Neural crest cell (in vitro differentiated cells): Measurements from ENCODE around the gene CENPP. TPM values are rescaled to one million over a fixed set of nuclear protein-coding genes. Genes with fewer than 3 reads are reported as not detected.

Experiments used
- DNase-seq: peaks from one replicate; pipeline ENCODE4 v3.0.0; 2021; ENCODE audit warnings: low read depth, mixed read lengths, low spot score
- H3K27ac Mint-ChIP-seq: one replicate; pipeline ENCODE4 v1.8.0; 2021; ENCODE audit warnings: mild to moderate bottlenecking, mixed read lengths; ENCODE audit not compliant: unreplicated experiment
- H3K27me3 Mint-ChIP-seq: 2 replicates; pipeline ENCODE4 v1.8.0; 2021; ENCODE audit warnings: low read depth, mild to moderate bottlenecking, mixed read lengths
- H3K36me3 Mint-ChIP-seq: 2 replicates; pipeline ENCODE4 v1.8.0; 2021; ENCODE audit warnings: low read depth, mild to moderate bottlenecking, mixed read lengths
- H3K4me1 Mint-ChIP-seq: 2 replicates; pipeline ENCODE4 v1.8.0; 2021; ENCODE audit warnings: mixed read lengths
- H3K4me3 Mint-ChIP-seq: one replicate; pipeline ENCODE4 v1.8.0; 2021; ENCODE audit warnings: mild to moderate bottlenecking, mixed read lengths
- H3K9me3 Mint-ChIP-seq: 2 replicates; pipeline ENCODE4 v1.8.0; 2021; ENCODE audit warnings: mixed read lengths
- total RNA-seq: library from RNA; stranded (reverse); gene quantifications from 2 replicates; pipeline ENCODE4 v1.2.1, GENCODE V29; 2021
- TF ChIP-seq, protein P1 (sequence below): fragments of 200-600 bp; sonication (generic); conservative IDR thresholded peaks from 2 replicates; pipeline ENCODE4 v1.5.0; 2021; ENCODE audit warnings: antibody characterized with exemption, mild to moderate bottlenecking

The CENPP gene
- total RNA-seq, 1 donor from 2014 or later = 15.7 TPM

DNA sequence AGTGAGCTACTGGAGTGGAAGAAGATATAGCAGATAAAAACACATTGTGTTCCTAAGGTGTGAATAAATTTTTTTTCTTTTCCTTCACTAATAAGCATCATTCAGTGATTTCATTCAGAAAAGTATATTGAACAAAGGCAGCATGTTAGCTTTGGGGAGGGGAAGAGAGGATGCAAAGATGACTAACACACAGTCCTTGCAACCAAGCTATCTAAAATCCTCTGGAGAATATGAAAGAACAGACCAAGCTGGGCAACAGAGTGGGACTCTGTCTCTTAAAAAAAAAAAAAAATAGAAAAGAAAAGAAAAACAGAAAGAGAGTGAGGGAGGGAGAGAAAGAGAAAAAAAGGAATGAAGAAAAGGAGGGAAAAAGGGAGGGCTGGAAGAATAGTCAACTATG, 120.8 kb downstream of the CENPP start:
- TF ChIP-seq, protein P1, sequence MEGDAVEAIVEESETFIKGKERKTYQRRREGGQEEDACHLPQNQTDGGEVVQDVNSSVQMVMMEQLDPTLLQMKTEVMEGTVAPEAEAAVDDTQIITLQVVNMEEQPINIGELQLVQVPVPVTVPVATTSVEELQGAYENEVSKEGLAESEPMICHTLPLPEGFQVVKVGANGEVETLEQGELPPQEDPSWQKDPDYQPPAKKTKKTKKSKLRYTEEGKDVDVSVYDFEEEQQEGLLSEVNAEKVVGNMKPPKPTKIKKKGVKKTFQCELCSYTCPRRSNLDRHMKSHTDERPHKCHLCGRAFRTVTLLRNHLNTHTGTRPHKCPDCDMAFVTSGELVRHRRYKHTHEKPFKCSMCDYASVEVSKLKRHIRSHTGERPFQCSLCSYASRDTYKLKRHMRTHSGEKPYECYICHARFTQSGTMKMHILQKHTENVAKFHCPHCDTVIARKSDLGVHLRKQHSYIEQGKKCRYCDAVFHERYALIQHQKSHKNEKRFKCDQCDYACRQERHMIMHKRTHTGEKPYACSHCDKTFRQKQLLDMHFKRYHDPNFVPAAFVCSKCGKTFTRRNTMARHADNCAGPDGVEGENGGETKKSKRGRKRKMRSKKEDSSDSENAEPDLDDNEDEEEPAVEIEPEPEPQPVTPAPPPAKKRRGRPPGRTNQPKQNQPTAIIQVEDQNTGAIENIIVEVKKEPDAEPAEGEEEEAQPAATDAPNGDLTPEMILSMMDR = no peak
- Mint-ChIP-seq H3K27ac (no peak overlapping the region), H3K4me3 (no peak overlapping the region), H3K36me3 (peaks cover 2% of the 10 kb centered on the region), H3K9me3 (no peaks in the 10 kb centered on the region), H3K4me1 (no peaks in the 10 kb centered on the region), H3K27me3 (no peaks in the 10 kb centered on the region)
- DNase-seq = no peak

DNA sequence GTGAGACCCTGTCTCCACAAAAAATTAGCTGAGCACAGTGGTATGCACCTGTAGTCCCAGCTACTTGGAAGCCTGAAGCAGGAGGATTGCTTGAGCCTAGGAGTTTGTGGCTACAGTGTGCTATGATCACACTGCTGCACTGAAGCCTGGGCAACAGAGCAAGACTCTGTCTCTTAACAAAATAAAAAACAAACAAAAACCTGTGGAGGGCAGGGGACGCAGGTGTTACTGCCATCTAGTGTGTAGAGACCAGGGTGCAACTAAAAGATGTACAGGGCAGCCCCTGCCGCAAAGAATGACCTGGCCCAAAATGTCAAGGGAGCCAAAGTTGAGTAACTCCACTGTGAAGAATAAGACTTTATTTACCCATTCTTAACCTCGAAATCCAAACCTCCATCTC, 129.5 kb downstream of the CENPP start:
- Mint-ChIP-seq H3K9me3 (no peaks in the 10 kb centered on the region), H3K36me3 (no peaks in the 10 kb centered on the region)
- no peak for DNase-seq

DNA sequence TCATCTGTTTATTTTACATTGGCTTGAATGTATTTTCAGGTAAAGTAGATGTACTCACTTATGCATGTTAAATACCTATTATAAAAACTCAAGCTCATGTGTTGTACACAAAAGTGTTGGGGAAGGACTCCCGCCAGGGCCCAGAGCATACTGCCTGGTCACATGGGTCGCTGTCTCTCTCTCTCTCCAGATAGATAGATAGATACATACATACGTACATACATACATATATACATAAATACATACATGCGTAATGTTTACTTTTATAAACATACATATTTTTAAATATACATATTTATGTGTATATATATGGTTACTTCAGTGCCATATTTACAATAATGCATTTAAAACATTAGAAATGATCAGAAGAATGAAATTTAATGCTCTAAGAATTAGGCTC, 131.8 kb downstream of the CENPP start:
- no peaks in the 10 kb centered on the region for H3K27me3 Mint-ChIP-seq
- TF ChIP-seq, protein P1 = no peak
- no peaks in the 10 kb centered on the region for H3K36me3 Mint-ChIP-seq
- H3K4me3 Mint-ChIP-seq = no peak overlapping the region
- no peak overlapping the region for H3K27ac Mint-ChIP-seq
- no peak for DNase-seq
- H3K9me3 Mint-ChIP-seq = no peaks in the 10 kb centered on the region
- H3K4me1 Mint-ChIP-seq = no peaks in the 10 kb centered on the region

More for the DNA sequence above, 129.5 kb downstream of the CENPP start:
- TF ChIP-seq, protein P1 = peak; percentile 33
- Mint-ChIP-seq H3K4me3 (no peak overlapping the region), H3K27me3 (no peaks in the 10 kb centered on the region), H3K27ac (no peak overlapping the region), H3K4me1 (no peaks in the 10 kb centered on the region)

DNA sequence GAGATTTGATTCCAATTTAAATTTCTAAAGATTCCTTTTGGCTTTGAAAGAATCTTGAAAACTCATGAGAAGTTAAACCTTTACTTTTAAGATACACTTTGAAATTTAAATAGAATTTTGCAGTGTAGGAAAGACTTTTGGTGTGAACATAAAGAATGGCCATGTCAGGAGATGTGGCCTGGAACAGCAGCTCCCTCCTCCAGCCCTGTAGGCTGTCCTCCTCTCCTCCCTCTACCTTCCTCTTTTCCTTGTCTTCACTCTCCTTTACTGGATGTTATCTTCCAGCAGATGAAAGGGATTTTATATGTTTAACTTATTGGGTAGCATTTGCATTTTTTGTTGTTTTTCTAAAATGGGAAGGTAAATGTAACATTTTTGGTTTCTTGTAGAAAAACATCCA, 137.6 kb downstream of the CENPP start:
- no peak for DNase-seq
- Mint-ChIP-seq H3K4me3 (no peak overlapping the region), H3K4me1 (no peaks in the 10 kb centered on the region), H3K36me3 (no peaks in the 10 kb centered on the region), H3K27ac (no peak overlapping the region), H3K27me3 (no peaks in the 10 kb centered on the region), H3K9me3 (no peaks in the 10 kb centered on the region)
- TF ChIP-seq, protein P1 = no peak

DNA sequence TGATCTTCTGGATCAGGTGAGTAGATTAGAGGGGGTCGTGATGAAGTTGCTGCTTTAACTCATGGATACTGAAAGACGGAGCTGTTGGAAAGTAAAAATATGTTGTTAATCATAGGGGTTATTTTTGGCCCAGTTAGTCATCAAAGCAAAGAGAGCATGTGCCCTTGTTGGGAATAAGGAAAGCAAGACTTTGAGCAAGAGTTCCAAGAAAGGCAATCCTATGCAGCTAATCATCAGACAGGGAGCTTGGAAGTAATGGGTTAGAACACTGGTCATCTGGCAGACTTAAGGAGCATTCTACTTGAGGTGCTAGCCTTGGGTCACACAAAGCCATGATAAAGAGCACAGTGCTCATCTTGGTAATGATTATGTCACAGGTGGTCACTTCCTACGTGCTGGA, 138.2 kb downstream of the CENPP start:
- no peak overlapping the region for H3K27ac Mint-ChIP-seq
- TF ChIP-seq, protein P1 = no peak
- H3K4me3 Mint-ChIP-seq = no peak overlapping the region
- H3K36me3 Mint-ChIP-seq = no peaks in the 10 kb centered on the region
- H3K4me1 Mint-ChIP-seq = no peaks in the 10 kb centered on the region
- no peaks in the 10 kb centered on the region for H3K27me3 Mint-ChIP-seq
- DNase-seq = no peak
- no peaks in the 10 kb centered on the region for H3K9me3 Mint-ChIP-seq

DNA sequence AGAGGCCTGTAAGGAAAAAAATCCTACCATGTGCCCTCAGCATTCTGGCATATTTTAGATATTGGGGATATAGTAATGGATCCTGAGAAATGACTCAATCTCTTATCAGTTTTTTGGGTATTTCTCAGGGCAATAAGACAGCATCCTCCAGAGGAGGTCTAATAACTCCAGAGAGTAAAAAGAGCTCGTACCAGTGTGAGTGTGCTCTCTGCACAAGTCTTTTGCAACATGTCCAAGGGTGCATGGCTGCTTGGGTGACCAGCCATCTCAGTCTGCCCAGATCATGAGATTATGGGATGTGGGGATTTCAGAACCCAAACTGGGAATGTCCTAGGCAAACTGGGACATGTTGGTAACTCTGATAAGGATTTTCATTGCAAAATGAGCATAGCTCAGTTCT, 141.3 kb downstream of the CENPP start:
- Mint-ChIP-seq H3K4me3 (no peak overlapping the region), H3K36me3 (no peaks in the 10 kb centered on the region), H3K27me3 (no peaks in the 10 kb centered on the region), H3K27ac (no peak overlapping the region), H3K9me3 (no peaks in the 10 kb centered on the region), H3K4me1 (no peaks in the 10 kb centered on the region)
- no peak for DNase-seq
- TF ChIP-seq, protein P1 = no peak
